MM.1S (cell line): ENCODE results near the gene RAB31.

Source experiments
- DNase-seq: peaks from one replicate; pipeline ENCODE4 v3.0.0-alpha.2; 2015
- H2AFZ ChIP-seq: fragments of 300-600 bp; sonication (generic); 2 replicates; pipeline ENCODE4 v1.6.0; 2016; ENCODE audit warnings: antibody characterized with exemption, low read length
- H3F3A ChIP-seq: fragments of 300-600 bp; sonication (generic); 2 replicates; pipeline ENCODE4 v1.6.1; 2016; ENCODE audit warnings: mild to moderate bottlenecking, antibody characterized with exemption, low read length, moderate library complexity, mixed read lengths; ENCODE audit not compliant: insufficient read depth
- H3K27ac ChIP-seq: fragments of 300-600 bp; sonication (generic); 2 replicates; pipeline ENCODE4 v1.5.1; 2016; ENCODE audit warnings: mild to moderate bottlenecking, low read length
- H3K27me3 ChIP-seq: fragments of 300-600 bp; sonication (generic); replicated peaks from 2 replicates; pipeline ENCODE4 v1.6.0; 2016; ENCODE audit warnings: low read length; ENCODE audit not compliant: insufficient read depth
- H3K36me3 ChIP-seq: fragments of 300-600 bp; sonication (generic); replicated peaks from 2 replicates; pipeline ENCODE4 v1.6.1; 2016; ENCODE audit warnings: mild to moderate bottlenecking, low read length, mixed read lengths; ENCODE audit not compliant: insufficient read depth
- H3K4me1 ChIP-seq: fragments of 300-600 bp; sonication (generic); 2 replicates; pipeline ENCODE4 v1.6.1; 2016; ENCODE audit warnings: low read length, mixed read lengths
- H3K4me2 ChIP-seq: fragments of 300-600 bp; sonication (generic); 2 replicates; pipeline ENCODE4 v1.6.0; 2016; ENCODE audit warnings: low read depth, low read length
- H3K4me3 ChIP-seq: fragments of 300-600 bp; sonication (generic); 2 replicates; pipeline ENCODE4 v1.5.1; 2016; ENCODE audit warnings: low read length, mixed read lengths
- H3K79me2 ChIP-seq: fragments of 300-600 bp; sonication (generic); 2 replicates; pipeline ENCODE4 v1.6.1; 2016; ENCODE audit warnings: mixed run types, low read length, mixed read lengths
- H3K9ac ChIP-seq: fragments of 300-600 bp; sonication (generic); 2 replicates; pipeline ENCODE4 v1.6.1; 2016; ENCODE audit warnings: low read length, mixed read lengths
- H3K9me2 ChIP-seq: fragments of 300-600 bp; sonication (generic); replicated peaks from 2 replicates; pipeline ENCODE4 v1.6.1; 2016; ENCODE audit warnings: mild to moderate bottlenecking, low read length, mixed read lengths; ENCODE audit not compliant: insufficient read depth
- H3K9me3 ChIP-seq: fragments of 300-600 bp; sonication (generic); replicated peaks from 2 replicates; pipeline ENCODE4 v1.6.1; 2016; ENCODE audit warnings: mild to moderate bottlenecking, low read length, mixed read lengths; ENCODE audit not compliant: insufficient read depth
- H4K20me1 ChIP-seq: fragments of 300-600 bp; sonication (generic); 2 replicates; pipeline ENCODE4 v1.6.1; 2016; ENCODE audit warnings: mild to moderate bottlenecking, low read length, moderate library complexity, mixed read lengths; ENCODE audit not compliant: insufficient read depth
- EZH2 ChIP-seq: fragments of 300-600 bp; sonication (generic); optimal IDR thresholded peaks from 2 replicates; pipeline ENCODE3; 2017; ENCODE audit warnings: low read depth, mild to moderate bottlenecking, antibody characterized with exemption, low read length, mixed read lengths
- EZH2phosphoT487 ChIP-seq: fragments of 300-600 bp; sonication (generic); IDR thresholded peaks from 2 replicates; pipeline ENCODE4 v1.6.1; 2018; ENCODE audit warnings: antibody characterized with exemption, low read length
- TF ChIP-seq, protein P1 (sequence below): fragments of 300-600 bp; sonication (generic); IDR thresholded peaks from 2 replicates; pipeline ENCODE4 v1.5.1; 2016; ENCODE audit warnings: antibody characterized with exemption, low read length, mixed read lengths

The RAB31 gene

GRCh38 chr18:9803063-9803697 lies 95.1 kb downstream of the RAB31 start:
- H3K9me3 ChIP-seq = no peaks in the 10 kb centered on the region
- no peaks in the 10 kb centered on the region for H3K79me2 ChIP-seq
- no peaks in the 10 kb centered on the region for H3K9me2 ChIP-seq
- no peaks in the 10 kb centered on the region for H3K4me1 ChIP-seq
- no peak overlapping the region for H3K9ac ChIP-seq
- no peaks in the 10 kb centered on the region for H4K20me1 ChIP-seq
- H3K4me3 ChIP-seq = no peak overlapping the region
- H3F3A ChIP-seq = no peaks in the 10 kb centered on the region
- no peaks in the 10 kb centered on the region for H3K27me3 ChIP-seq
- H3K36me3 ChIP-seq = no peaks in the 10 kb centered on the region
- DNase-seq = no peak
- TF ChIP-seq, protein P1, sequence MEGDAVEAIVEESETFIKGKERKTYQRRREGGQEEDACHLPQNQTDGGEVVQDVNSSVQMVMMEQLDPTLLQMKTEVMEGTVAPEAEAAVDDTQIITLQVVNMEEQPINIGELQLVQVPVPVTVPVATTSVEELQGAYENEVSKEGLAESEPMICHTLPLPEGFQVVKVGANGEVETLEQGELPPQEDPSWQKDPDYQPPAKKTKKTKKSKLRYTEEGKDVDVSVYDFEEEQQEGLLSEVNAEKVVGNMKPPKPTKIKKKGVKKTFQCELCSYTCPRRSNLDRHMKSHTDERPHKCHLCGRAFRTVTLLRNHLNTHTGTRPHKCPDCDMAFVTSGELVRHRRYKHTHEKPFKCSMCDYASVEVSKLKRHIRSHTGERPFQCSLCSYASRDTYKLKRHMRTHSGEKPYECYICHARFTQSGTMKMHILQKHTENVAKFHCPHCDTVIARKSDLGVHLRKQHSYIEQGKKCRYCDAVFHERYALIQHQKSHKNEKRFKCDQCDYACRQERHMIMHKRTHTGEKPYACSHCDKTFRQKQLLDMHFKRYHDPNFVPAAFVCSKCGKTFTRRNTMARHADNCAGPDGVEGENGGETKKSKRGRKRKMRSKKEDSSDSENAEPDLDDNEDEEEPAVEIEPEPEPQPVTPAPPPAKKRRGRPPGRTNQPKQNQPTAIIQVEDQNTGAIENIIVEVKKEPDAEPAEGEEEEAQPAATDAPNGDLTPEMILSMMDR = no peak
- no peak for TF ChIP-seq EZH2
- no peak for TF ChIP-seq EZH2phosphoT487
- no peak overlapping the region for H2AFZ ChIP-seq
- no peak overlapping the region for H3K4me2 ChIP-seq
- H3K27ac ChIP-seq = no peak overlapping the region

GRCh38 chr18:9803698-9804516 lies 95.8 kb downstream of the RAB31 start:
- Histone ChIP-seq H3K4me2 (no peak overlapping the region), H3K9me3 (no peaks in the 10 kb centered on the region), H3K79me2 (no peaks in the 10 kb centered on the region), H3K36me3 (no peaks in the 10 kb centered on the region), H3F3A (no peaks in the 10 kb centered on the region), H3K27ac (no peak overlapping the region), H3K27me3 (no peaks in the 10 kb centered on the region), H3K9ac (no peak overlapping the region), H3K4me1 (no peaks in the 10 kb centered on the region), H4K20me1 (no peaks in the 10 kb centered on the region), H3K4me3 (no peak overlapping the region), H2AFZ (no peak overlapping the region), H3K9me2 (no peaks in the 10 kb centered on the region)
- TF ChIP-seq EZH2phosphoT487 (no peak), EZH2 (no peak)
- TF ChIP-seq, protein P1 = no peak
- DNase-seq = peak; percentile 41

GRCh38 chr18:9804517-9805104 lies 96.5 kb downstream of the RAB31 start:
- TF ChIP-seq, protein P1 = no peak
- no peak for TF ChIP-seq EZH2
- TF ChIP-seq EZH2phosphoT487 = no peak
- H3K4me3 ChIP-seq = no peak overlapping the region
- H3K79me2 ChIP-seq = no peaks in the 10 kb centered on the region
- H4K20me1 ChIP-seq = no peaks in the 10 kb centered on the region
- H3K9ac ChIP-seq = no peak overlapping the region
- H2AFZ ChIP-seq = no peak overlapping the region
- no peaks in the 10 kb centered on the region for H3K9me2 ChIP-seq
- no peaks in the 10 kb centered on the region for H3K9me3 ChIP-seq
- no peak overlapping the region for H3K27ac ChIP-seq
- H3K4me1 ChIP-seq = no peaks in the 10 kb centered on the region
- H3F3A ChIP-seq = no peaks in the 10 kb centered on the region
- H3K27me3 ChIP-seq = no peaks in the 10 kb centered on the region
- H3K4me2 ChIP-seq = no peak overlapping the region
- DNase-seq = no peak
- H3K36me3 ChIP-seq = no peaks in the 10 kb centered on the region
